Thymus (tissue), 11 donors: Measurements from ENCODE around the gene RXRB. TPM values are rescaled to one million over a fixed set of nuclear protein-coding genes. Genes with fewer than 3 reads are reported as not detected.

ENCODE experiments used
- DNase-seq, 9 donors: peaks; one replicate each; pipeline ENCODE4 v3.0.0-alpha.2; 2013; ENCODE audit warnings: low spot score in 9 of 9, low read depth in 6 of 9, missing footprints in 1 of 9
- H3K27ac ChIP-seq, 2 donors: one replicate each; pipeline ENCODE4 v1.5.1; 2013; ENCODE audit warnings: control low read depth in 1 of 2, low read depth in 1 of 2, low read length in 1 of 2, mild to moderate bottlenecking in 1 of 2, moderate library complexity in 1 of 2
- H3K27me3 ChIP-seq, 2 donors: one replicate each; pipeline ENCODE4 v1.5.1; 2013; ENCODE audit warnings: low read length in 1 of 2; ENCODE audit not compliant: control insufficient read depth in 2 of 2, insufficient read depth in 1 of 2
- H3K36me3 ChIP-seq, 2 donors: one replicate each; pipeline ENCODE4 v1.5.1; 2013; ENCODE audit warnings: low read length in 1 of 2, mild to moderate bottlenecking in 1 of 2, moderate library complexity in 1 of 2; ENCODE audit not compliant: control insufficient read depth in 2 of 2, insufficient read depth in 2 of 2
- H3K4me1 ChIP-seq, 2 donors: one replicate each; pipeline ENCODE4 v1.5.1; 2013; ENCODE audit warnings: low read length in 2 of 2; ENCODE audit not compliant: control insufficient read depth in 2 of 2, insufficient read depth in 2 of 2
- H3K4me3 ChIP-seq, 2 donors: one replicate each; pipeline ENCODE4 v1.5.1; 2013; ENCODE audit warnings: low read length in 2 of 2, control low read depth in 1 of 2, mild to moderate bottlenecking in 1 of 2
- H3K9me3 ChIP-seq, 2 donors: one replicate each; pipeline ENCODE4 v1.5.1; 2013; ENCODE audit warnings: low read length in 1 of 2, mild to moderate bottlenecking in 1 of 2; ENCODE audit not compliant: control insufficient read depth in 2 of 2, insufficient read depth in 1 of 2
- WGBS: extraction: QIAGEN DNeasy Blood & Tissue Kit; methylation state at CpG from one replicate; pipeline ENCODE4 v1.1.7; 2013; 5-methylcytosine and 5-hydroxymethylcytosine counted together
- polyA plus RNA-seq: library from polyadenylated mRNA; stranded (reverse); fragments of 200-250 nt; gene quantifications from one replicate; pipeline ENCODE4 v1.2.3, GENCODE V29; 2013
- total RNA-seq: library from RNA; stranded (reverse); fragments of 120-200 nt; gene quantifications from one replicate; pipeline ENCODE4 v1.2.4, GENCODE V29; 2013
- donor health status: healthy.

RXRB gene
- total and polyA plus RNA-seq, 2 donors, result 19.4 to 60.7 TPM

- Histone ChIP-seq H3K27ac (no peak overlapping the region), H3K4me1 (peaks cover 7 to 11% of the 10 kb centered on the region in 2 donors), H3K4me3 (peak overlapping the region in 1 of 2 donors; percentile 35), H3K27me3 (peaks cover 26 to 52% of the 10 kb centered on the region in 2 donors), H3K36me3 (peaks cover 37 to 39% of the 10 kb centered on the region in 2 donors), H3K9me3 (no peaks in the 10 kb centered on the region)
- DNase-seq, result no peak
- WGBS, result 9% methylated on average over 71 of the region's 72 CpGs
Measured at GRCh38 chr6:33192671-33193602, 7.5 kb downstream of the RXRB start.

- peaks cover 7 to 8% of the 10 kb centered on the region in 2 donors for H3K4me1 ChIP-seq
- peak within 1 kb of the TSS in 1 of 2 donors; percentile 35 for H3K4me3 ChIP-seq
- H3K36me3 ChIP-seq, result peaks cover 32% of the 10 kb centered on the region in 2 donors
- H3K27ac ChIP-seq, result no peak within 1 kb of the TSS
- H3K27me3 ChIP-seq, result peaks cover 26 to 52% of the 10 kb centered on the region in 2 donors
- DNase-seq, result no peak
- WGBS, result 7% methylated on average over 35 of the region's 35 CpGs
- H3K9me3 ChIP-seq, result no peaks in the 10 kb centered on the region
Measured at GRCh38 chr6:33192105-33192646, 8.3 kb downstream of the RXRB start, which contains the start of gene COL11A2. Gene COL11A2, minus strand, starts transcription at chr6:33192467. Its CDS starts 227 bp downstream, at chr6:33192240.

GRCh38 chr6:33191383-33192104 lies 8.9 kb downstream of the RXRB start:
- H3K27me3 ChIP-seq, result peaks cover 26 to 57% of the 10 kb centered on the region in 2 donors
- peaks cover 26 to 28% of the 10 kb centered on the region in 2 donors for H3K36me3 ChIP-seq
- H3K9me3 ChIP-seq, result no peaks in the 10 kb centered on the region
- 67% methylated on average over 8 of the region's 8 CpGs for WGBS
- peaks cover 7 to 8% of the 10 kb centered on the region in 2 donors for H3K4me1 ChIP-seq
- H3K27ac ChIP-seq, result no peak overlapping the region
- no peak for DNase-seq
- H3K4me3 ChIP-seq, result no peak overlapping the region

GRCh38 chr6:33190504-33191107 lies 9.9 kb downstream of the RXRB start:
- Histone ChIP-seq H3K27me3 (peaks cover 28 to 66% of the 10 kb centered on the region in 2 donors), H3K36me3 (peaks cover 16 to 19% of the 10 kb centered on the region in 2 donors), H3K9me3 (no peaks in the 10 kb centered on the region), H3K4me3 (no peak overlapping the region), H3K4me1 (peaks cover 7 to 8% of the 10 kb centered on the region in 2 donors), H3K27ac (no peak overlapping the region)
- DNase-seq, result no peak
- 92% methylated on average over 11 of the region's 11 CpGs for WGBS

- Histone ChIP-seq H3K9me3 (no peaks in the 10 kb centered on the region), H3K4me1 (peaks cover 7 to 8% of the 10 kb centered on the region in 2 donors), H3K27me3 (peaks cover 28 to 70% of the 10 kb centered on the region in 2 donors), H3K27ac (no peak overlapping the region), H3K4me3 (no peak overlapping the region), H3K36me3 (peaks cover 9 to 11% of the 10 kb centered on the region in 2 donors)
- WGBS, result 88% methylated on average over 7 of the region's 7 CpGs
- no peak for DNase-seq
Measured at GRCh38 chr6:33189625-33190448, 10.6 kb downstream of the RXRB start.

- no peak for DNase-seq
- no peak overlapping the region for H3K4me3 ChIP-seq
- 95% methylated on average over 8 of the region's 8 CpGs for WGBS
- H3K27ac ChIP-seq, result no peak overlapping the region
- peaks cover 2 to 5% of the 10 kb centered on the region in 2 donors for H3K36me3 ChIP-seq
- H3K27me3 ChIP-seq, result peaks cover 28 to 68% of the 10 kb centered on the region in 2 donors
- H3K9me3 ChIP-seq, result peaks cover 0 to 2% of the 10 kb centered on the region in 2 donors
- peaks cover 7 to 8% of the 10 kb centered on the region in 2 donors for H3K4me1 ChIP-seq
Measured at GRCh38 chr6:33189164-33189563, 11.3 kb downstream of the RXRB start.

GRCh38 chr6:33187809-33188208 lies 12.7 kb downstream of the RXRB start:
- Histone ChIP-seq H3K4me1 (peaks cover 4 to 6% of the 10 kb centered on the region in 2 donors), H3K27ac (no peak overlapping the region), H3K27me3 (peaks cover 23 to 56% of the 10 kb centered on the region in 2 donors), H3K4me3 (no peak overlapping the region), H3K36me3 (no peaks in the 10 kb centered on the region), H3K9me3 (peaks cover 0 to 5% of the 10 kb centered on the region in 2 donors)
- WGBS, result 92% methylated on average over 1 of the region's 1 CpG
- DNase-seq, result no peak

- DNase-seq, result no peak
- no peaks in the 10 kb centered on the region for H3K36me3 ChIP-seq
- H3K27ac ChIP-seq, result no peak overlapping the region
- no peaks in the 10 kb centered on the region for H3K4me1 ChIP-seq
- WGBS, result 86% methylated on average over 4 of the region's 4 CpGs
- H3K27me3 ChIP-seq, result peaks cover 5 to 35% of the 10 kb centered on the region in 2 donors
- H3K9me3 ChIP-seq, result peaks cover 0 to 5% of the 10 kb centered on the region in 2 donors
- H3K4me3 ChIP-seq, result no peak overlapping the region
Measured at GRCh38 chr6:33185654-33186187, 14.7 kb downstream of the RXRB start.
